ENCODE data around the gene KAZN.

KAZN gene

GRCh38 chr1:14884614-14885175 is 286.2 kb downstream of the KAZN start:
- DNase-seq (ENCODE audit: extremely low read depth, low read depth): no peak
- no peak for TF ChIP-seq CTCF (IDR thresholded peaks at IDR 0.05; ENCODE audit: low read depth, low read length)

- DNase-seq (ENCODE audit: extremely low read depth, low read depth): no peak
These were observed 288.6 kb downstream of the KAZN start for GRCh38 chr1:14887044-14887566.

GRCh38 chr1:14887764-14888350 is 289.4 kb downstream of the KAZN start:
- TF ChIP-seq CTCF (IDR thresholded peaks at IDR 0.05; ENCODE audit: low read depth, low read length): no peak
- no peak for DNase-seq (ENCODE audit: extremely low read depth, low read depth)

More at GRCh38 chr1:14887044-14887566, 288.6 kb downstream of the KAZN start:
- TF ChIP-seq CTCF (IDR thresholded peaks at IDR 0.05; ENCODE audit: low read depth, low read length): no peak

- TF ChIP-seq CTCF (IDR thresholded peaks at IDR 0.05; ENCODE audit: low read depth, low read length): no peak
- DNase-seq (ENCODE audit: extremely low read depth, low read depth): no peak
These were observed 289.9 kb downstream of the KAZN start for GRCh38 chr1:14888374-14888773.

- no peak for DNase-seq (ENCODE audit: extremely low read depth, low read depth)
These were observed 291.4 kb downstream of the KAZN start for GRCh38 chr1:14889825-14890440.

GRCh38 chr1:14891991-14892390 is 293.5 kb downstream of the KAZN start:
- no peak for TF ChIP-seq CTCF (IDR thresholded peaks at IDR 0.05; ENCODE audit: low read depth, low read length)
- DNase-seq (ENCODE audit: extremely low read depth, low read depth): no peak

More at GRCh38 chr1:14889825-14890440, 291.4 kb downstream of the KAZN start:
- TF ChIP-seq CTCF (IDR thresholded peaks at IDR 0.05; ENCODE audit: low read depth, low read length): no peak
